GM10847 (cell line): ENCODE data around the gene CENPVL3.
"Not testable (repeated sequence)": the region's sequence is repeated elsewhere in the genome, so short reads cannot be mapped to it uniquely, and the experiment has no call there.

Source experiments
- POLR2A ChIP-seq: IDR thresholded peaks from 2 replicates; pipeline ENCODE4 v1.6.1; 2011; ENCODE audit not compliant: insufficient read length; ENCODE audit errors: extremely low read depth

The CENPVL3 gene

GRCh38 chrX:51618241-51619155, at the start of gene CENPVL3:
Gene CENPVL3 (minus strand): TSS chrX:51618912. CDS start chrX:51618873, 39 bp downstream.
- not testable (repeated sequence) for TF ChIP-seq POLR2A

- TF ChIP-seq POLR2A, result no peak
These were observed 47.3 kb upstream of the CENPVL3 start for GRCh38 chrX:51665981-51666380.

GRCh38 chrX:51643377-51643776, 24.7 kb upstream of the CENPVL3 start:
- no peak for TF ChIP-seq POLR2A

- TF ChIP-seq POLR2A, result no peak
These were observed 22.8 kb upstream of the CENPVL3 start for GRCh38 chrX:51641421-51642021.

- no peak for TF ChIP-seq POLR2A
These were observed 4.2 kb downstream of the CENPVL3 start for GRCh38 chrX:51614353-51615012.

GRCh38 chrX:51608766-51609165, 9.9 kb downstream of the CENPVL3 start:
- TF ChIP-seq POLR2A, result no peak

- TF ChIP-seq POLR2A, result no peak
These were observed 10.6 kb downstream of the CENPVL3 start for GRCh38 chrX:51608126-51608525.

- no peak for TF ChIP-seq POLR2A
These were observed 12.3 kb downstream of the CENPVL3 start for GRCh38 chrX:51606446-51606845.

GRCh38 chrX:51598899-51599298, 19.8 kb downstream of the CENPVL3 start:
- no peak for TF ChIP-seq POLR2A

- TF ChIP-seq POLR2A, result no peak
These were observed 46.8 kb downstream of the CENPVL3 start for GRCh38 chrX:51571874-51572273.

GRCh38 chrX:51569561-51569960, 49.2 kb downstream of the CENPVL3 start:
- no peak for TF ChIP-seq POLR2A

- TF ChIP-seq POLR2A, result no peak
These were observed 50.1 kb downstream of the CENPVL3 start for GRCh38 chrX:51568586-51568985.
